ENCODE results near the gene CSNK1G1. TPM values are rescaled to one million over a fixed set of nuclear protein-coding genes. Genes with fewer than 3 reads are reported as not detected.

The CSNK1G1 gene
- total RNA-seq, 4 donors from 2014 or later = 16.5 to 41.8 (median 33.3) TPM

DNA sequence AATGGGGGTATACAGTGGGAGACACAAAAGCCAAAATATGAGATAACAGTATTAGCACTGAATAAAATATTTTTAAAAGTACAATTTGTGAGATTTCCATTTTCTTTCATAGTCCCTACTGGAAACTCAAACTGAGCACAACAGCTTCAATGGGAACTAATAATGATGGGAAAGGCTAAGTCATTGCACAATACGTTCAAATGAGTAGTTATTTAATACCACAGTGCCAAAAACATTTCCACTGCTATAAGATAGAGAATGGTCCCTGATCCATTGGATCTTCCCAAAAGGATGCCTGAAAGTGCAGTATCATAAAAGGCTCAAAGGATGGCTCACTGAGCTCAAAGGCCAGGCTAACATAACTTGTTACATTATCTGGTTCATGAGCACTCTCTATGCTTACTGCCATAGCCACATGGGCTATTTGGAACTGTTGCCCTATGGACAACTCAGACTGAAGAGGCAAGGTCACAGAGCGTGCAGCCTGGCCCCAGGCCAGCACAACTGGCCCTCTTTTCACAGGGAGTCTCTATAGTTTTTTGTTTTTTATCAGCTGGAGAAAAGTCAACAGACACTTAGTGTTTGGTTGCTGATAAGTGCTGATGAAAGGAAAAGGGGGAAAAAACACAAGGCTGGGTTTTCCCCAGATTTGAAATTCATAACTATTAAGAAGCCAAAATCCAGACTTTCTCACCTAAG, 139.1 kb downstream of the CSNK1G1 start:
- no peak overlapping the region for H3K4me3 ChIP-seq
- H3K4me1 ChIP-seq = no peaks in the 10 kb centered on the region
- intact Hi-C loops (cut with DNase I; ENCODE audit: low total_unique reads) = no loop called here
- no peak overlapping the region for H3K27ac ChIP-seq
- no peaks in the 10 kb centered on the region for H3K36me3 ChIP-seq
- no peaks in the 10 kb centered on the region for H3K9me3 ChIP-seq
- no peak for TF ChIP-seq POLR2A (IDR thresholded peaks at IDR 0.05)
- TF ChIP-seq, protein P1, sequence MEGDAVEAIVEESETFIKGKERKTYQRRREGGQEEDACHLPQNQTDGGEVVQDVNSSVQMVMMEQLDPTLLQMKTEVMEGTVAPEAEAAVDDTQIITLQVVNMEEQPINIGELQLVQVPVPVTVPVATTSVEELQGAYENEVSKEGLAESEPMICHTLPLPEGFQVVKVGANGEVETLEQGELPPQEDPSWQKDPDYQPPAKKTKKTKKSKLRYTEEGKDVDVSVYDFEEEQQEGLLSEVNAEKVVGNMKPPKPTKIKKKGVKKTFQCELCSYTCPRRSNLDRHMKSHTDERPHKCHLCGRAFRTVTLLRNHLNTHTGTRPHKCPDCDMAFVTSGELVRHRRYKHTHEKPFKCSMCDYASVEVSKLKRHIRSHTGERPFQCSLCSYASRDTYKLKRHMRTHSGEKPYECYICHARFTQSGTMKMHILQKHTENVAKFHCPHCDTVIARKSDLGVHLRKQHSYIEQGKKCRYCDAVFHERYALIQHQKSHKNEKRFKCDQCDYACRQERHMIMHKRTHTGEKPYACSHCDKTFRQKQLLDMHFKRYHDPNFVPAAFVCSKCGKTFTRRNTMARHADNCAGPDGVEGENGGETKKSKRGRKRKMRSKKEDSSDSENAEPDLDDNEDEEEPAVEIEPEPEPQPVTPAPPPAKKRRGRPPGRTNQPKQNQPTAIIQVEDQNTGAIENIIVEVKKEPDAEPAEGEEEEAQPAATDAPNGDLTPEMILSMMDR (IDR thresholded peaks at IDR 0.05) = no peak
- H3K27me3 ChIP-seq = no peaks in the 10 kb centered on the region
- DNase-seq = no peak

DNA sequence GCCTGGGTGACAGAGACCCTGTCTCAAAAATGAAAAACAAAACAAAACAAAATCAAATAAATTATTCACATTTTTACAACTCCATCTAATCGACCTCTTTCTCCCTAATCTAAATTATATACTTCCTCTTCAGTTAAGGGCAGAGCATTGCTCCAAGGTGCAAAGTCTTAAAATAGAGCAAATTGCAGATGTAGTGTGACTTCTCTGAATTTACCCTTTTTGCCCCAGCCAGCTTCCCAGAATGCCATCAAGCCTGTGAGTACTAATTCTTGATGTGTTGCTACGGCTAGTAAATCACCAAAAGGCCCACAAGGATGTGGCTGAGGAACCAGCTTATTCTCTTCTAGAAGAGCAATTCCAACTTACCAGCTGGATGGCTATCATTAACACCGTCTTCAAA, 139.8 kb downstream of the CSNK1G1 start:
- intact Hi-C loops (cut with DNase I; ENCODE audit: low total_unique reads) = no loop called here
- H3K27me3 ChIP-seq = no peaks in the 10 kb centered on the region
- no peak for TF ChIP-seq POLR2A (IDR thresholded peaks at IDR 0.05)
- TF ChIP-seq, protein P1 (IDR thresholded peaks at IDR 0.05) = no peak
- no peaks in the 10 kb centered on the region for H3K4me1 ChIP-seq
- no peak overlapping the region for H3K4me3 ChIP-seq
- no peak overlapping the region for H3K27ac ChIP-seq
- DNase-seq = no peak
- no peaks in the 10 kb centered on the region for H3K9me3 ChIP-seq
- no peaks in the 10 kb centered on the region for H3K36me3 ChIP-seq

DNA sequence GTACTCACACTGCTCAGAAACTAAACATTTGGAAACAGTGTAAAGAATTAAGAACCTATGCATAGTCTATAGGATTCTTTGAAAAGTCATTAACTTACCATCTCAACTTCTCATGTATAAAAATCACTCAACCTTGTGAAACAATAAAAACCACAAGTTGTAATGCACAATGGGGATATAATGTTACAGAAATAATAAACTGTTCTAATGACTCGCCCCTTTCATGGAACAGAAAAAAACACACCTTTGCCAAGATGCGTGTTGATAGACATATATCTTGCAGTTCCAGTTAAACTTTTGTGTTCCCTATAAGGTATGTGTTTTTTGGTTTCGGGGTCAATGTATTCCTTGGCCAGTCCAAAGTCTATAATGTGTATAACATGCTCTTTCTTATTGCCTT, 142.3 kb downstream of the CSNK1G1 start:
- Histone ChIP-seq H3K9me3 (no peaks in the 10 kb centered on the region), H3K27ac (no peak overlapping the region), H3K27me3 (no peaks in the 10 kb centered on the region), H3K4me1 (no peaks in the 10 kb centered on the region), H3K36me3 (no peaks in the 10 kb centered on the region), H3K4me3 (no peak overlapping the region)
- TF ChIP-seq, protein P1 (IDR thresholded peaks at IDR 0.05) = no peak
- TF ChIP-seq POLR2A (IDR thresholded peaks at IDR 0.05) = no peak
- intact Hi-C loops (cut with DNase I; ENCODE audit: low total_unique reads) = no loop called here
- DNase-seq = no peak

DNA sequence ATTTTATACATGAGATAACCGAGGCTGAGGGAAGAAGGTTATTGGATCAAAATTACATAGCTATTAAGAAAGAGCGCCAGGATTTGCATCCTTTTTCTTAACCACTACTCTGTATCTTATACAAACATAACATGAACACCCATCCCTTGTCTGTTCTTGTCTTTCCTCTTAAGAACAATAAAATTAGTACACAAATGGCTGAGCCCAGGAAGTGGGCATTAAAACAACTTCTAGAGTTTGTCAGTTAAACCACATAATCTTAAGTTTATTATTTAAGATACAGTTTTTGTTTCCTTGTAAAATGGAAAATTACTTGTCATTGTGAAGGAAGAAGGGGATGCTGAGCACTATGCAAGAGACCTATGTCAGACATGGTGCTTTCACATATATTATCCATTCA, 144.3 kb downstream of the CSNK1G1 start:
- intact Hi-C loops (cut with DNase I; ENCODE audit: low total_unique reads) = no loop called here
- Histone ChIP-seq H3K4me1 (no peaks in the 10 kb centered on the region), H3K27me3 (no peaks in the 10 kb centered on the region), H3K36me3 (no peaks in the 10 kb centered on the region), H3K4me3 (no peak overlapping the region), H3K27ac (no peak overlapping the region), H3K9me3 (no peaks in the 10 kb centered on the region)
- no peak for DNase-seq
- TF ChIP-seq, protein P1 (IDR thresholded peaks at IDR 0.05) = no peak
- TF ChIP-seq POLR2A (IDR thresholded peaks at IDR 0.05) = no peak

DNA sequence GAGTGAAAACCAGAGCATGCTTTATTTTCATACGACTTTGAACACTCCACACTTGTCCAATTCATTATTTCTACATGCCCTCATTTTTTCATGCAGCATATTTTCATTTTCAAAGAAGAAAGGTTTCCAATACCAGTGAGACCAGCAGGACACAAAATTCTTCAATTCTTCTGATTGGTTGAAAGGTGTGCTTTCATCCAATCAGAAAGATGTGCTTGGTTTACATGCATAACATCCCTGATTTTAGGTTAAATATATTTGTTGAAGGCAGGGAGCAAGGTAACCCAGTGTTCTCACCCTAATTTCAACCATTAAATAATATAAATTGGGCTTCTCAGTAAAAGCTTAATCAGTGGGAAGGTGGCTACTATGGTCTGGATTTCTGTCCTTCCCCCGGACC, 145.6 kb downstream of the CSNK1G1 start:
- Histone ChIP-seq H3K27ac (no peak overlapping the region), H3K4me1 (no peaks in the 10 kb centered on the region), H3K36me3 (no peaks in the 10 kb centered on the region), H3K4me3 (no peak overlapping the region), H3K9me3 (no peaks in the 10 kb centered on the region), H3K27me3 (no peaks in the 10 kb centered on the region)
- TF ChIP-seq, protein P1 (IDR thresholded peaks at IDR 0.05) = no peak
- no peak for TF ChIP-seq POLR2A (IDR thresholded peaks at IDR 0.05)
- no peak for DNase-seq
- intact Hi-C loops (cut with DNase I; ENCODE audit: low total_unique reads) = no loop called here

Data from uterus (tissue), 4 donors.